Stimulated activated CD4-positive, alpha-beta T cell treated with anti-CD3 and anti-CD28 coated beads, Interleukin-15, amount 100 ng/mL, for 24 hours (primary cell): Measurements from ENCODE around the gene SMG6.
"Not testable (repeated sequence)": the region's sequence is repeated elsewhere in the genome, so short reads cannot be mapped to it uniquely, and the experiment has no call there.

Experiments used
- DNase-seq: peaks from one replicate; pipeline ENCODE4 v3.0.0-alpha.2; 2020

SMG6 gene

GRCh38 chr17:2174468-2175293 is 128.9 kb downstream of the SMG6 start:
- no peak for DNase-seq

- no peak for DNase-seq
Observed at GRCh38 chr17:2174014-2174413, 129.6 kb downstream of the SMG6 start.

DNA sequence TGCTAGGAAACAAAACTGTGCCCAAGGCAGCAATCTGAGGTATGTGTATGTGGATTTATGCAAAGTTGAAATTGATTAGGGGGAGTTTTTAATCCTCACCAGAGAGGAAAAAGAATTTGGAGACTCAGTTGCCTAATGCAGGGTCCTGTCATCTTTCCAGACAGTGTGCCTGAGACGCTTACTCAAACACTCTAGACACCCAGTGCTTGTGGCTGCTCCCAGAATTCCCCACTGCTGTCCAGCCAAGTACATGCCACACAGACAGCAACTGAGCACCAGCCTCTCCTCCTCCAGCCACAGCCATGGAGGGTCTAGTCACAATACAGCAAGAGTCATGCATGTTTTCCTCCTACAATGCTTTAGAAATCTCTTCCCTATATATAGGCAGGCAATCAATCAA is 130.6 kb downstream of the SMG6 start:
- DNase-seq = no peak

- DNase-seq = no peak
Observed at GRCh38 chr17:2172077-2172851, 131.3 kb downstream of the SMG6 start.

GRCh38 chr17:2171702-2172076 is 131.9 kb downstream of the SMG6 start:
- no peak for DNase-seq

DNA sequence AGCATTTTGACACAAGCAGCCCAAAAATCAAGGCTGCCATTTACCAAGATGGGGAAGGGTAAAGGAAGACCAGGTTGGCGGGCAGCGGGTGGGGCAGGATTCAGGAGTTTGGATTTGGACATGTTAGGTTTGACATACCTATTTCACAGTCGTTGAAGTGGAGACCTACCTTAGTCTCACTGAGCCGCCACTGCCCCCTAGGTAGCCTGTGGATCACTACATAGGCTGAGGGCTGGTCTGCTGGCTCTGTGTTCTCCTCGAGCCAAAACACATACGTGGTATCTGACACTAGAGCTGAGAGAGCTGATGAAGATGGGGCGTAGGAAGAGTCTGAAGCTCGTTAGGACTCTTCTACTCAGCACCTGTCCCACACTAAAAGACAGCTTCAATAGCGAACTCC is 133.6 kb downstream of the SMG6 start:
- peak; percentile 44 for DNase-seq

GRCh38 chr17:2165723-2166122 is 137.9 kb downstream of the SMG6 start:
- DNase-seq = not testable (repeated sequence)

DNA sequence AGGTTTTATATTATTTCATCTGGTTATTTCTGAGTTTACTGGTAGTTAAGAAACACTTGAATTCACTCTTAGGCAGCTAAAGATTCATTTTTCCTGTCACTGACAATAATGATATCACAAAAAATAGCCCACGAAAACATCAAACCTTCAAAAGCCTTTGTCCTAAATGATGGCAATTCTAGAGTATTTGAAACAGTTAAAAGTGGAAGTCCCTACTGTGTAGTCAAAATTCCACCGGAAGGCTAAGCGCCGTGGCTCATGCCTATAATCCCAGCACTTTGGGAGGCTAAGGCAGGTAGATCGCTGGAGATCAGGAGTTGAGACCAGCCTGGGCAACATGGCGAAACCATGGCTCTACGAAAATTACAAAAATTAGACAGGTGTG is 145.2 kb downstream of the SMG6 start:
- no peak for DNase-seq

- no peak for DNase-seq
Observed at GRCh38 chr17:2157675-2158395, 145.8 kb downstream of the SMG6 start.

DNA sequence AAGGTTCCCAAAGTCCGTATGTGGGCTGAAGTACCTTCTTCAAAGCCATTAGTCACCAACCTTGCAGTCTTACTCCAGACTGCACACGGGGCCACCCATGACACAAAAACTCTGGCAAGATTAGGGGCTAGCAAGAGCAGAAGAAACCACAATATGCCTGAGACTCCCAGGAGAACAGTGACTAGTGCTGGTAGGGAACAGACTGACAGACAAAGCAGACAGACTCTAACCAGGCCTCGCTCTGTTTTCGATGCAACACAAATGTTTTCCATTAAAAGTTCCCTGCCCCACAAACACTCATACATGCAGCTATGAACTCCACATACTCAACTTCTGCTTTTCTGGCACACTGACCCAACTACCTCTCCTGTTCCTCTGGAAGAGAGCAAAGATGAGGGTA is 146.5 kb downstream of the SMG6 start:
- DNase-seq = no peak

DNA sequence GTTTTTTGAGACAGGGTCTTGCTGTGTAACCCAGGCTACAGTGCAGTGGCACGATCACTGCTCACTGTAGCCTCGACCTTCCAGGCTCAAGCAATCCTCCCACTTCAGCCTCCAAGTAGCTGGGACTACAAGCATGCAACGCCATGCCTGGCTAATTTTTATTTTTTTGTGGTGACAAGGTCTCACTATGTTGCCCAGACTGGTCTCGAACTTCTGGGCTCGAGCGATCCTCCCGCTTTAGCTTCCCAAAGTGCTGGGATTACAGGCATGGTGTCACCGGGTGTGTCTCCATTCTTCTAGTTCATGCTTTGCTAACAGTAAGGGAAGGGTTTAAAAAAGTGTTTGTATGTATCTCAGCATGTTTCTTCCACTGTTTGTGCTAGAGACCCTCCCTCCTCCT is 146.9 kb downstream of the SMG6 start:
- no peak for DNase-seq

DNA sequence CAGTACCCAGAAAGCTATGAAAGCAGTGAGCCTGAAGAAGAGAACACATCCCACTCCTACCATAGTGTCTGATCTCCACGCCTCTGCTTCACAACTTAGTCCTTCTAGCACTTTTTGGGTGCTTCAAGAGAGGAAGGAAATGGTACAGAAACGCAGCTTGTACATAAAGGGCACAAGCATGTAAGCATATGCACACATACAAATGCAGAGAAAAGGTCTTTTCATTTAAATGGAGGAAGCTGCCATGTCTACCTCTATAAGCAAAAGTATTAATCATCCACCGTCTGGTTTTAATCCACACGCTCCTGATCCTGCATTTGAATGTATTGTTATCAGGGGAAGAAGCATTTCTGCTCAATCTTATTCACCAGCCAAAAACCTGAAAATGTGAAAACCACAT is 148.0 kb downstream of the SMG6 start:
- DNase-seq = no peak

DNA sequence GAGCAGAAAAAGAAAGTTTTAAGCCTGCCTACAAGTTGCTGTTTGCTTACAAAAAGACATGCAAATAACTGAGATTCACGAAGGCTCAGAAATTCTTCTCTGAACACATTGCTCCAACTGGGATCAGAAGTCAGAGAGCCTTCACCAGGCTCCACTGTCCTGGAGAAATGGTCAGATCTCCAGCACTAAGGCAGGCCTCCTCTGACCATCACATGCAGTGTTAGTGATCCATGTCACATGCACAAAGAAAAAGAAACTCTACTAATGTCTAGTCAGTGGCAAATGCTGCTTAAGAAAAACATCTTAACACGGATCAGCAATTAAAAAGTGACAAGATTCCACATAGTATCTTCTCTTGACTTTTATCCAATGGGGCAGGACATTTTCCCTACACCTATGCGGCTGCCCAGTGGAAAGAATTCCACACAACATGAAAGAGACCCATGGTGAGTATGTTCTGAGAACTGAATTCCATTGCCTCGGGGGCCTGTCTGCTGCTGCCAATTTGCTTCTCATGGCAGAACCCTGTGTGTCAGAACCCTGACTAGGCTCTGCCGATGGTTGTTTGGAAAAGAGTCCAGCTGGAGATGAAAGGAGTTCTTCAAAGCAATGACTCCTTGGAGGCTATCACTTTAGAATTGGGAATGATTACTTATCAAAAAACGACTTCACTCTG is 152.1 kb downstream of the SMG6 start:
- DNase-seq = no peak

GRCh38 chr17:2150806-2151205 is 152.8 kb downstream of the SMG6 start:
- DNase-seq = no peak

GRCh38 chr17:2149934-2150333 is 153.7 kb downstream of the SMG6 start:
- no peak for DNase-seq

DNA sequence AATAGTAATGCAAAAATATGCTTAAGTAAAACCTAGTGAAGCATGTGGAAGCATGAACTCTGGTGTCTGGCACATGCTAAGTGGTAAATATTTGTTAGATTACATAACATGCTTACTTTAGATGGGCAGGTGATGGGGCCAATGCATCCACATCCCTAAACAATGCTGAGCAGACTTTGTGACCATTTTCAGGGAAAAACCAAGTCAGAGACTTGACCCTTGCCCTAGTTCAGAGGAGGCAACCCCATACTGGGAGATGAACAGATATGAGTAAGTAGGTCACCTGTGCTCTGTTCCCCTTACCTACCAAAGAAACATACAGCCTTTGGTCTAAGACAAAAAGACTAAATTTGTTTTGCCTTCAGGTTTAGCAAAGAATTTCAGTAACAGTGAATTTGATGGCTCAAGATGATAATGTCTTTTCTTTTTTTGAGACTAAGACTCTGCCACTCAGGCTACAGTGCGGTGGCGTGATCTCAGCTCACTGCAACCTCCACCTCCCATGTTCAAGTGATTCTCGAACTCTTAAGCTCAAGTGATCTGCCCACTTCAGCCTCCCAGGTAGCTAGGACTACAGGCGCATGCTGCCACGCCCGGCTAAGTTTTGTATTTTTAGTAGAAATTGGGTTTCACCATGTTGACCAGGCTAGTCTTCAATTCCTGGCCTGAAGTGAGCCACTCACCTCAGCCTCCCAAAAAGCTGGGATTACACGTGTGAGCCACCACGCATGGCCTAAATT is 157.3 kb downstream of the SMG6 start:
- no peak for DNase-seq

DNA sequence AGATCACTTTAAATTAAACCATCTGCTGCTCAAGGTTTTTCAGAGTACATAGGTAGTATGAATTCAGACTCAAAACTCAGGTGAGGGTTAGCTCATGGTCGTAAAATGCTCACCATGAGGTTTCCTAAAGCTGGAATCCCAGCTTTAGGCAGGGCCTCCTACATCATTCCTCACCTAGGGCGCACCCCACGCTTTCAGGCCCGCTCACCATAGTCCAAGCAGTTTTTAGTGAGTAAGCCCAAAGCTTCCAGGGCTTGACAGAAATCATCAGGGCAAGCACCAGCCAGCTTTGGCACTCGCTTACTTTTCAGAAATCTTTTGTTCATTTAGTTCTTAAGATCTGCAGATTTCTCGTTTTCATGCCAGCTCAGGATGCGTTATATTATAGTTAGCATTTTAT is 158.9 kb downstream of the SMG6 start:
- no peak for DNase-seq

- no peak for DNase-seq
Observed at GRCh38 chr17:2143332-2143731, 160.3 kb downstream of the SMG6 start.

DNA sequence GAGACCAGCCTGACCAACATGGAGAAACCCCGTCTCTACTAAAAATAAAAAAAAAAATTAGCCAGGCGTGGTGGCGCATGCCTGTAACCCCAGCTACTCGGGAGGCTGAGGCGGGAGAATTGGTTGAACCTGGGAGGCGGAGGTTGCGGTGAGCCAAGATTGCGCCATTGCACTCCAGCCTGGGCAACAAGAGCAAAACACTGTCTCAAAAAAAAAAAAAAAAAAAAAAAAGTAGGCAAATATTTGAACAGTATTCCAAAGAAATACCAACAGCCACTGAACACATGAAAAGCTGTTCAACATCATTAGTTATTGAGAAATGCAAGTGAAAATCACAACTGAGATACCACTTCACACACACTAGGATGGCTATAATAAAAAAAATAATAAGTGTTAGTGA is 160.9 kb downstream of the SMG6 start:
- not testable (repeated sequence) for DNase-seq

- no peak for DNase-seq
Observed at GRCh38 chr17:2140683-2141082, 162.9 kb downstream of the SMG6 start.

DNA sequence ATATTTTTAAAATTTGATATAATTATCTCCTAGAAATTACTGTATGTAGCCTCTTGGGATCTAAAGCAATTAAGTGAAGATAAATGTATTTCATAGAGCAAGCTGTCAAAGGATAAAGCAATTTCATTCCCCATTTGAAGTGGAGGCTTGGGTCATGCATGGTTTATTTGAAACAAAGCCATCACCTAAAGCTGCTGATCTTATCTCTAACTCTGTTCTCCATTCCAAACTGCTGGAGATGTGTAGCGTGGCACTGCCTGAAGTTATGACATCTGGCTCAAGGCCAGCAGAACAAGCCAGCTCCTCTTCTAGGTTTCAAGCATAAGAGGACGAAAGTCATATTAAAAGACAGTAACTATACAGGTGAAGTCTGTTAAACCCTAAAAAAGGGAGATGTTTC is 164.8 kb downstream of the SMG6 start:
- DNase-seq = no peak

- no peak for DNase-seq
Observed at GRCh38 chr17:2138318-2138717, 165.3 kb downstream of the SMG6 start.
